Left kidney (tissue), 2 donors: ENCODE results near the gene RBM5. TPM values are rescaled to one million over a fixed set of nuclear protein-coding genes. Genes with fewer than 3 reads are reported as not detected.

Experiments used
- DNase-seq: peaks from one replicate; pipeline ENCODE4 v3.0.0-alpha.2; 2013
- polyA plus RNA-seq: library from polyadenylated mRNA; unstranded; fragments of 120-200 nt; gene quantifications from one replicate; pipeline ENCODE4 v1.2.1, GENCODE V29; 2013; ENCODE audit not compliant: insufficient read length

The RBM5 gene
- polyA plus RNA-seq, 1 donor = 401 TPM

- no peak for DNase-seq
These were observed 49.8 kb downstream of the RBM5 start for GRCh38 chr3:50138266-50139200.

- DNase-seq = no peak
These were observed 50.6 kb downstream of the RBM5 start for GRCh38 chr3:50139308-50139707.

GRCh38 chr3:50139718-50140423, 51.2 kb downstream of the RBM5 start:
- no peak for DNase-seq

- no peak for DNase-seq
These were observed 52.3 kb downstream of the RBM5 start for GRCh38 chr3:50140990-50141389.

- no peak for DNase-seq
These were observed 57.7 kb downstream of the RBM5 start for GRCh38 chr3:50146316-50146901.

- DNase-seq = no peak
These were observed 58.3 kb downstream of the RBM5 start for GRCh38 chr3:50147016-50147415.

GRCh38 chr3:50147447-50147846, 58.7 kb downstream of the RBM5 start:
- no peak for DNase-seq

- DNase-seq = no peak
These were observed 59.1 kb downstream of the RBM5 start for GRCh38 chr3:50147861-50148260.

- no peak for DNase-seq
These were observed 61.7 kb downstream of the RBM5 start for GRCh38 chr3:50150404-50150750.

GRCh38 chr3:50150863-50151686, 62.4 kb downstream of the RBM5 start:
- DNase-seq = peak; percentile 90

- DNase-seq = no peak
These were observed 63.0 kb downstream of the RBM5 start for GRCh38 chr3:50151728-50152127.

GRCh38 chr3:50153782-50154475, 65.2 kb downstream of the RBM5 start:
- no peak for DNase-seq

GRCh38 chr3:50154476-50154839, 65.7 kb downstream of the RBM5 start:
- no peak for DNase-seq

GRCh38 chr3:50154840-50155490, 66.2 kb downstream of the RBM5 start, which contains the start of gene SEMA3F:
TSS of gene SEMA3F (plus strand) at chr3:50155324. CDS start at chr3:50159623, 4,299 bp downstream.
- no peak for DNase-seq

GRCh38 chr3:50155491-50155878, 66.8 kb downstream of the RBM5 start:
- no peak for DNase-seq

GRCh38 chr3:50155891-50156290, 67.2 kb downstream of the RBM5 start:
- DNase-seq = no peak

GRCh38 chr3:50156549-50157493, 68.1 kb downstream of the RBM5 start:
- no peak for DNase-seq

- no peak for DNase-seq
These were observed 69.3 kb downstream of the RBM5 start for GRCh38 chr3:50157827-50158529.

GRCh38 chr3:50158530-50159146, 69.9 kb downstream of the RBM5 start:
- no peak for DNase-seq
